ENCODE data around the gene VAC14. TPM values are rescaled to one million over a fixed set of nuclear protein-coding genes. Genes with fewer than 3 reads are reported as not detected.

VAC14 gene
- total and polyA plus RNA-seq, 2 of the 8 experiments (the other 6 are each of a cell fraction or from before 2014, with no cell fraction given): 56.0 to 108 TPM

DNA sequence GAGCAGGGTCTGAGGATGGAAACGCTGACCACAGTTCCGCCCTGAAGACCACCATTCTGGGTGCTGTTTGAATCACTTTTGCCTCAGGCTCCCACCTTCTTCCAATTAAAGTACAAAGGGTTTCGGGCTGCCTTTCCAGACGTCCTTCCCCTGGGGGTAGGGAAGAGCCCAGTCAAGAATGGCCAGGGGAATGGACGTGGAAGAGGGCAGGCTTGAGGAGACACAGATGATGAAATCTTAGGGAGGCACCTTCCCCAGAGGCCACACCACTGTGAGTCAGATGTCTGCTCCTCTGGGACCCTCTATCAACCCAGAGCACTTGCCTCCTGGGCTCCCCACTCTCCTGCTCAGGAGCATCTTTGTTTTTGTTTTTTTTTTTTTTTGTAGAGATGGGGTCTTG lies 87.6 kb downstream of the VAC14 start:
- H3K9ac ChIP-seq (replicated peaks in 1 of 4; ENCODE audit: extremely low read depth in 1 of 4, low read depth in 3 of 4, low read length in 3 of 4): 0 out of 7 replicates have a peak overlapping the region, but pooled peaks of 1 of the 4 experiments have one; percentile 1
- ChIA-PET POLR2A (ENCODE audit: partially characterized antibody) (interaction anchor here (0.7 to 1.3 kb wide), 3 partner anchors 10 to 1649 kb away, joined by 3 read pairs; no protein-coding TSS in a partner anchor), CTCF (ENCODE audit: partially characterized antibody) (interaction anchor here (0.9 to 3.5 kb wide), 4 partner anchors 11 to 58 kb away, joined by 4 to 17 read pairs (median 12); no protein-coding TSS in a partner anchor)
- H4K20me1 ChIP-seq (replicated peaks in 1 of 2; ENCODE audit: control insufficient read depth in 1 of 2, insufficient read depth in 2 of 2, low read length in 2 of 2): peaks cover 0 to 3% of the 10 kb centered on the region in 2 experiments
- H3K56ac ChIP-seq (replicated peaks; ENCODE audit: insufficient read length, low read depth, low read length): no peak overlapping the region
- H4K8ac ChIP-seq (ENCODE audit: extremely low read depth, insufficient read depth, low read length): 0 out of 2 replicates have a peak overlapping the region, but pooled peaks have one; percentile 75
- no peaks in the 10 kb centered on the region for H3K36me3 ChIP-seq (ENCODE audit: control insufficient read depth in 2 of 4, insufficient read depth in 4 of 4, low read length in 3 of 4)
- peak overlapping the region; percentile 34; the same call in 1 of the 2 replicates for H2BK20ac ChIP-seq (ENCODE audit: low read length)
- H3K4me1 ChIP-seq (replicated peaks in 1 of 4; ENCODE audit: control insufficient read depth in 3 of 4, insufficient read depth in 4 of 4, low read length in 3 of 4): peaks cover 4 to 40% (median 26%) of the 10 kb centered on the region in 4 experiments
- H3K27me3 ChIP-seq (replicated peaks in 1 of 4; ENCODE audit: control insufficient read depth in 3 of 4, extremely low read depth in 1 of 4, insufficient read depth in 3 of 4, low read length in 3 of 4): no peaks in the 10 kb centered on the region
- no peak overlapping the region for H2AFZ ChIP-seq (ENCODE audit: low read length)
- no peak overlapping the region for H3K27ac ChIP-seq (ENCODE audit: low read depth, low read length)
- 74% methylated on average over 5 of the region's 5 CpGs; no CpG with 5 or more reads in 1 of the 2 experiments for WGBS, 2 experiments (ENCODE audit: extremely low coverage in 1 of 2, insufficient coverage in 1 of 2, insufficient read length in 1 of 2, insufficient replicate concordance in 2 of 2, low coverage in 1 of 2, low lambda C conversion rate in 2 of 2, missing lambda C conversion rate in 1 of 2)
- H4K91ac ChIP-seq (replicated peaks; ENCODE audit: insufficient read length, low read length): peak overlapping the region; percentile 76
- no peaks in the 10 kb centered on the region for H3K79me2 ChIP-seq (ENCODE audit: control insufficient read depth in 1 of 2, insufficient read depth in 2 of 2, low read length in 2 of 2)
- no peak overlapping the region for H4K5ac ChIP-seq (ENCODE audit: insufficient read length, low read depth, low read length)
- no peak overlapping the region; a peak in 1 of 8 replicates for H3K4me3 ChIP-seq (ENCODE audit: extremely low read depth in 1 of 4, insufficient read depth in 2 of 4, low read depth in 3 of 4, low read length in 4 of 4)
- H3K9me3 ChIP-seq (ENCODE audit: insufficient read depth in 2 of 2, low read depth in 1 of 2, low read length in 1 of 2): no peaks in the 10 kb centered on the region
- H2BK5ac ChIP-seq (ENCODE audit: low read depth, low read length): 0 out of 2 replicates have a peak overlapping the region, but pooled peaks have one; percentile 71
- no peak overlapping the region; the same call in 1 of the 2 replicates for H2BK15ac ChIP-seq (ENCODE audit: low read length)
- no peaks in the 10 kb centered on the region for H3K79me1 ChIP-seq (ENCODE audit: low read depth, low read length)
- H3K23me2 ChIP-seq (ENCODE audit: low read depth, low read length): no peaks in the 10 kb centered on the region
- H2AK5ac ChIP-seq (ENCODE audit: low read depth, low read length): peak overlapping the region; percentile 60; the same call in 1 of the 2 replicates
- peak overlapping the region; percentile 63; the same call in 1 of the 2 replicates for H2BK12ac ChIP-seq (ENCODE audit: low read depth, low read length)
- no peak overlapping the region for H3K14ac ChIP-seq (ENCODE audit: insufficient read length)
- no peak overlapping the region for H2BK120ac ChIP-seq (replicated peaks; ENCODE audit: low read depth, low read length)
- DNase-seq (ENCODE audit: low read depth in 1 of 2, low spot score in 2 of 2): no peak
- H3K4me2 ChIP-seq (ENCODE audit: insufficient read depth in 1 of 2, low read depth in 2 of 2, low read length in 2 of 2): peak overlapping the region; percentile 26 to 37; a peak in 3 of 4 replicates
- H3K4ac ChIP-seq (replicated peaks; ENCODE audit: insufficient read length, low read depth, low read length): no peak overlapping the region
- H3K23ac ChIP-seq (ENCODE audit: insufficient read length): no peak overlapping the region
- no peak for FAIRE-seq
- H3K18ac ChIP-seq (ENCODE audit: extremely low read depth, low read length): peak overlapping the region; percentile 43; the same call in 1 of the 2 replicates
- no peak for TF ChIP-seq KDM4A (IDR thresholded peaks at IDR 0.05; ENCODE audit: low read depth, low read length, severe bottlenecking)
- no peak for TF ChIP-seq CREB1 (IDR thresholded peaks at IDR 0.05)
- TF ChIP-seq SP1 (IDR thresholded peaks at IDR 0.05; ENCODE audit: low read depth, low read length): no peak
- no peak for TF ChIP-seq SRF (IDR thresholded peaks at IDR 0.05; ENCODE audit: low read depth, low read length)
- TF ChIP-seq, protein P1, sequence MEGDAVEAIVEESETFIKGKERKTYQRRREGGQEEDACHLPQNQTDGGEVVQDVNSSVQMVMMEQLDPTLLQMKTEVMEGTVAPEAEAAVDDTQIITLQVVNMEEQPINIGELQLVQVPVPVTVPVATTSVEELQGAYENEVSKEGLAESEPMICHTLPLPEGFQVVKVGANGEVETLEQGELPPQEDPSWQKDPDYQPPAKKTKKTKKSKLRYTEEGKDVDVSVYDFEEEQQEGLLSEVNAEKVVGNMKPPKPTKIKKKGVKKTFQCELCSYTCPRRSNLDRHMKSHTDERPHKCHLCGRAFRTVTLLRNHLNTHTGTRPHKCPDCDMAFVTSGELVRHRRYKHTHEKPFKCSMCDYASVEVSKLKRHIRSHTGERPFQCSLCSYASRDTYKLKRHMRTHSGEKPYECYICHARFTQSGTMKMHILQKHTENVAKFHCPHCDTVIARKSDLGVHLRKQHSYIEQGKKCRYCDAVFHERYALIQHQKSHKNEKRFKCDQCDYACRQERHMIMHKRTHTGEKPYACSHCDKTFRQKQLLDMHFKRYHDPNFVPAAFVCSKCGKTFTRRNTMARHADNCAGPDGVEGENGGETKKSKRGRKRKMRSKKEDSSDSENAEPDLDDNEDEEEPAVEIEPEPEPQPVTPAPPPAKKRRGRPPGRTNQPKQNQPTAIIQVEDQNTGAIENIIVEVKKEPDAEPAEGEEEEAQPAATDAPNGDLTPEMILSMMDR (IDR thresholded peaks at IDR 0.05; ENCODE audit: control extremely low read depth in 1 of 3, insufficient read depth in 1 of 3, low read depth in 1 of 3, low read length in 3 of 3): no peak
- no peak for TF ChIP-seq SUZ12 (IDR thresholded peaks at IDR 0.05; ENCODE audit: low read length)
- no peak for TF ChIP-seq RFX5 (IDR thresholded peaks at IDR 0.05; ENCODE audit: borderline replicate concordance, low read depth, low read length)
- no peak for TF ChIP-seq CBX8 (IDR thresholded peaks at IDR 0.05; ENCODE audit: borderline replicate concordance, low read depth, low read length)
- no peak for TF ChIP-seq ASH2L (IDR thresholded peaks at IDR 0.05; ENCODE audit: low read length)
- no peak for TF ChIP-seq GABPA (IDR thresholded peaks at IDR 0.05; ENCODE audit: borderline replicate concordance, insufficient read depth, low read length)
- TF ChIP-seq KDM5A (IDR thresholded peaks at IDR 0.05; ENCODE audit: low read length): no peak
